ACC112 (cell line): ENCODE measurements around the gene SNX1.
"Not testable (repeated sequence)": the region's sequence is repeated elsewhere in the genome, so short reads cannot be mapped to it uniquely, and the experiment has no call there.

Source experiments
- H2AFZ ChIP-seq: fragments of 200-600 bp; sonication (generic); one replicate; pipeline ENCODE4 v1.6.0; 2017; ENCODE audit warnings: antibody characterized with exemption, low read length; ENCODE audit not compliant: unreplicated experiment
- H3K27ac ChIP-seq: fragments of 200-600 bp; sonication (generic); 2 replicates; pipeline ENCODE4 v1.5.1; 2014; ENCODE audit warnings: low read depth, mild to moderate bottlenecking, antibody characterized with exemption, low read length, moderate library complexity
- H3K27me3 ChIP-seq: fragments of 200-600 bp; sonication (generic); 2 replicates; pipeline ENCODE4 v1.6.1; 2014; ENCODE audit warnings: mild to moderate bottlenecking, antibody characterized with exemption, low read length, moderate library complexity, mixed read lengths; ENCODE audit not compliant: insufficient read depth
- H3K36me3 ChIP-seq: fragments of 200-600 bp; sonication (generic); 2 replicates; pipeline ENCODE4 v1.6.1; 2016; ENCODE audit warnings: mild to moderate bottlenecking, antibody characterized with exemption, low read length, moderate library complexity, mixed read lengths; ENCODE audit not compliant: insufficient read depth
- H3K4me1 ChIP-seq: fragments of 200-600 bp; sonication (generic); one replicate; pipeline ENCODE4 v1.6.1; 2016; ENCODE audit warnings: low read length, mixed read lengths; ENCODE audit not compliant: insufficient read depth, unreplicated experiment, control insufficient read depth
- H3K4me3 ChIP-seq: fragments of 200-600 bp; sonication (generic); 2 replicates; pipeline ENCODE4 v1.5.1; 2014; ENCODE audit warnings: mild to moderate bottlenecking, low read depth, low read length
- H3K79me2 ChIP-seq: fragments of 200-600 bp; sonication (generic); one replicate; pipeline ENCODE4 v1.6.0; 2016; ENCODE audit warnings: low read length; ENCODE audit not compliant: control insufficient read depth, unreplicated experiment, insufficient read depth

SNX1 gene, protein sequence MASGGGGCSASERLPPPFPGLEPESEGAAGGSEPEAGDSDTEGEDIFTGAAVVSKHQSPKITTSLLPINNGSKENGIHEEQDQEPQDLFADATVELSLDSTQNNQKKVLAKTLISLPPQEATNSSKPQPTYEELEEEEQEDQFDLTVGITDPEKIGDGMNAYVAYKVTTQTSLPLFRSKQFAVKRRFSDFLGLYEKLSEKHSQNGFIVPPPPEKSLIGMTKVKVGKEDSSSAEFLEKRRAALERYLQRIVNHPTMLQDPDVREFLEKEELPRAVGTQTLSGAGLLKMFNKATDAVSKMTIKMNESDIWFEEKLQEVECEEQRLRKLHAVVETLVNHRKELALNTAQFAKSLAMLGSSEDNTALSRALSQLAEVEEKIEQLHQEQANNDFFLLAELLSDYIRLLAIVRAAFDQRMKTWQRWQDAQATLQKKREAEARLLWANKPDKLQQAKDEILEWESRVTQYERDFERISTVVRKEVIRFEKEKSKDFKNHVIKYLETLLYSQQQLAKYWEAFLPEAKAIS

DNA sequence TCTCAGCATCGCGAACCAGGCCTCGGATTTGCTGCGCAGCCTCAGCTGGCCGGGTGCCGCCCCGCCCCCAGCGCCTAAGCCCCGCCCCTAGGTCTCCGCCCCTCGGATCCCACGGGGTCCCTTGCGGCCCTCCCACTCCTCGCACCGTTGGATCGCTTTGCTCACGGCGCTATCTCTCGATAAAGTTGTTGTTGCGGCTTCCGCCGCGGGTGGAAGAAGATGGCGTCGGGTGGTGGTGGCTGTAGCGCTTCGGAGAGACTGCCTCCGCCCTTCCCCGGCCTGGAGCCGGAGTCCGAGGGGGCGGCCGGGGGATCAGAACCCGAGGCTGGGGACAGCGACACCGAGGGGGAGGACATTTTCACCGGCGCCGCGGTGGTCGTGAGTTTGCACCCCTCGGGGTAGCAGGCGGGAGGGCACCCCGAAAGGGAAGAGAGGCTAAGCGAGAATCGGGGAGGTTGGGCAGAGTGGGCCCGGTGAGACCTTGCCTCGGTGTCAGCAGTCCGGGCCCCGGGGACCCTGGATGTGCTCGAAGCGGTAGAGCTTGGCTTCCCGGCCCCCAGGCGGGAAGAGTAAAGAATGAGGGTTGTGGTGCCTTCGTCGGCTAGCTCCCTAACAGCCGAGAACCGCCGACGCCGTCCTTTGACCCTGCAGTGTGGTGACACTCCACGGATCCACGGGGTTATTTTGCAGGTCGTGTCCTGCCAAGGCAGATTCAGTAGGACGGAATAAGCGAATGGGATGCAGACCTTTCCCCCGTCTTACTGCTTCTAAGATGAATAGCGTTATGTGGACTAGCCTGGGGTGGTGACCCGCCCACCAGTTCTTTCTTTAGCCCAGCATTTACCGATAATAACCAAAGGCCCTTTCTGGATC lies at the start of gene SNX1:
Gene SNX1, plus strand, starts transcription at position 188 of the 873 bp plus-strand sequence. Its CDS starts 32 bp downstream, at position 220.
- Histone ChIP-seq H3K36me3 (no peaks in the 10 kb centered on the region), H2AFZ (peak within 1 kb of the TSS; percentile 82), H3K27me3 (no peaks in the 10 kb centered on the region), H3K79me2 (peaks cover 78% of the 10 kb centered on the region), H3K4me1 (peaks cover 31% of the 10 kb centered on the region), H3K27ac (peak within 1 kb of the TSS; percentile 57), H3K4me3 (peak within 1 kb of the TSS; percentile 98)

DNA sequence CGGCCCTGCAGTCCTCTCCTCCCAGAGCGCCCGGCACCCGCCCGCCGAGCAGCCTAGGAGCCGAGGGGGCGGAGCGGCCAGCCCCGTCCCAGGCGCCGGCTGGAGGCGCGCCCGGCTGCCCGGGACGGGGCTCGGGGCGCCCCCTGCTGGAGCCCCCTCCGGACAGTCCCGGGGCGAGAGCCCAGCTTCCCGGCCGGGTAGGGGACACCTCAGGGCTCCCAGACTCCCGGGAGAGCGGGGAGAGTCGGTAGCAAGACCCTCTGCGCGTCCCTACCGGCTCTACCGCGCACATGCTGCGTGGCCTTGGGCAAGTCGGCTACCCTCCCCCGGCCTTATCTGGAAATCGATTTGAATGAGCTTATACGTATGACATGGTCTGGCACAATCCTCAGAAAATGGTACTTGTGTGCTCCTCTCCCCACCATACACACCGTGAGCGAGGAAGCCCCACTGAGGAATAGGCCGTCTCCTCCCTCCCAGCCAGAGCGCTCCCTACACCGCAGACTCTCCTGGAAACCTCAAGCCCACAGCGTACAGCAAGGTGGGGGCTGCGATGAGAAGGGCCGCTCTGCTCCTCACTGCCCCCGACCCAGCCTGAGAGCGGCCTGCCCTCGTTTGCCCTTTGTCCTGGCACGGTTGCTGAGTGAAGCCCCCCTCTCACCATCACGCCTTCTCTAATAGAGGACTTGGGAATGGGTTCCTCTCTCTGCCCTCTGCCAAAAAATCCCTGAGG lies 49.2 kb upstream of the SNX1 start, which contains the start of gene DAPK2:
Gene DAPK2, minus strand, starts transcription at position 65 of the 733 bp plus-strand sequence. CDS start 6,224 bp downstream, outside the sequence.
- Histone ChIP-seq H3K4me3 (peak within 1 kb of the TSS; percentile 83), H3K27ac (no peak within 1 kb of the TSS), H3K79me2 (no peaks in the 10 kb centered on the region), H3K4me1 (peaks cover 12% of the 10 kb centered on the region), H3K36me3 (no peaks in the 10 kb centered on the region), H2AFZ (peak within 1 kb of the TSS; percentile 53), H3K27me3 (peaks cover 49% of the 10 kb centered on the region)

DNA sequence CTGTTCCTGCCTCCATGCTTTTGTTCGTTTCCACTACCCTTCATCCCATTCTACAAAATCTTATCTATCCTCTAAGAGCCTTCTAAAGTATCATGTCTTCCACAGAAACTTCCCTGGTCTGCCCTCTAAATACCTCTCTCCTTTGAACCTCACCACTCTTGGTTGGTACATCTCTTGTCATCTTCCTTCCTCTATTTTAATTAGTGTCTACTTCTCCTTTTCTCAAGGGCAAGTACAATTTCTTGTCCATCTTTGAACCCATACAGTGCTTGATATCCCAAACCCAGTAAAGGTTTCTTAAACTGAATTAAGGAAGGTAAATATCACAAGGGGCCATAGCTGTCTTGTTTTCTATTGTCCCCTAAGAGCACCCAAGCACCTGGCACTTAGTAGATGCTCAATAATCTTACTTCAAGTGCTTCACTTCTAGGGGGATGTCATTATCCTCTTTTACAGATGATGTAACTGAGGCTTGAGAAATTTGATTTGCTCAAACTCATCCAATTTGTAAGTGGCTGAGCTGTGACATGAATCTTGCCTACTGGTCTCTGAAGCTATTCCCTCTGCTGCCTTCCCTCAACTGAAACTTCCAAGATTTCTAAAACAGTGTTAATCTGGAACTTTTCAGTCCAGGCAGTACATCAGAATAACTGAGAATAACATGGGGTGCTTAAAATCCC lies 46.9 kb upstream of the SNX1 start:
- H3K4me1 ChIP-seq = peaks cover 12% of the 10 kb centered on the region
- H3K27me3 ChIP-seq = peaks cover 40% of the 10 kb centered on the region
- no peak overlapping the region for H3K27ac ChIP-seq
- H2AFZ ChIP-seq = no peak overlapping the region
- no peaks in the 10 kb centered on the region for H3K79me2 ChIP-seq
- no peak overlapping the region for H3K4me3 ChIP-seq
- no peaks in the 10 kb centered on the region for H3K36me3 ChIP-seq

DNA sequence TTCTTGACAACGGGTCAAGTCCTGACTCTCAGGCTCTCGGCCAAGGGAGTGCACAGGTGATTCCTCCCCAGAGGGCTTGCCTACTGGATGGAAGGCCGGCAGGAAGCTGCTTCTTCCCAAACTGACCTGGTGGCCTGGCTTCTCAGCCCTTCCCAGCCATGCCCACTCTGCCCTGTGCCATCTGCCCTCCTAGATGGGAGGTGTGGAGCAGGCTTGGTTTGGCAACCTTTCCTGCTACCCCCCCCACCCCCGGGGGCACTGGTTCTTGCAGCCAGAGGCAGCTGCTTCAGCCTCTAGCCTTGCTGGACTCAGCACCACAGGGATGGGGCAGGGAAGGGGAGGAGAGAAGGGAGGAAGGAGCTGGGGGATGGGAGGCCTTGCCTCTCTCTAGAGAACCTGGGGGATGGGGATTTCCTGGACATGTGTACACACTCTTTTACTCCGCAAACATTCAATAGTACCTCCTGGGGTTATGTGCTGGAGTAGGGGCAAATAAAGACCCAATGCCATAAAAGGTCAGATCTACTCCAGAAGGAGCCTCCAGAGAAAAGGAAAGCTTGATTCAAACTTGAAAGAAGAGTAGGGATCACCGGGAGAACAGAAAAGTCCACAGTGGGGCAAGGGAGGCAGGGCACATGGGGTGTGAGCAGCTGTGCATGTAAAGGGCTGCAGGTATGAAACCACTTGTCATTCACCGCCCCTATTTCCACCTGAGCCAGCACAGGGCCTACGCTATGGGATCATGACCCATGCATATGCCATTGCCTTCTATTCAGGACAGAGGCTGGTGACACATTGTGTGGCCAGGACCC lies 45.3 kb upstream of the SNX1 start:
- Histone ChIP-seq H2AFZ (no peak overlapping the region), H3K79me2 (no peaks in the 10 kb centered on the region), H3K27ac (no peak overlapping the region), H3K4me1 (peaks cover 8% of the 10 kb centered on the region), H3K36me3 (no peaks in the 10 kb centered on the region), H3K27me3 (peaks cover 24% of the 10 kb centered on the region), H3K4me3 (no peak overlapping the region)

DNA sequence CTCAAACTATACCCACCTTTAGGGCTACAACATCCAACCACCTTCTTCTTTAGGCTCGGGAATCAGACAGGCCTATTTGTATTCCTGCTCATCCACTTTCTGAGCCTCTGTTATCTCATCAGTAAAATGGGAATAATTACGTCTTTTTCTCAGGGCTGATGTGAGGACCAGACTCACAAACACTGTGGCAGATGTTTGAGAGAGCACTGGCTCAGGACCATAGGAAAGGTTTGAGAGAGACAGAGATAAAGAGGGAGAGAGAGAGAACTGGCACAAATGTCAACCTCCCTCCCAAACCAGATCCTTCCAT lies 44.7 kb upstream of the SNX1 start:
- Histone ChIP-seq H2AFZ (no peak overlapping the region), H3K27me3 (peaks cover 24% of the 10 kb centered on the region), H3K4me1 (peaks cover 5% of the 10 kb centered on the region), H3K79me2 (no peaks in the 10 kb centered on the region), H3K4me3 (no peak overlapping the region), H3K36me3 (no peaks in the 10 kb centered on the region), H3K27ac (no peak overlapping the region)

DNA sequence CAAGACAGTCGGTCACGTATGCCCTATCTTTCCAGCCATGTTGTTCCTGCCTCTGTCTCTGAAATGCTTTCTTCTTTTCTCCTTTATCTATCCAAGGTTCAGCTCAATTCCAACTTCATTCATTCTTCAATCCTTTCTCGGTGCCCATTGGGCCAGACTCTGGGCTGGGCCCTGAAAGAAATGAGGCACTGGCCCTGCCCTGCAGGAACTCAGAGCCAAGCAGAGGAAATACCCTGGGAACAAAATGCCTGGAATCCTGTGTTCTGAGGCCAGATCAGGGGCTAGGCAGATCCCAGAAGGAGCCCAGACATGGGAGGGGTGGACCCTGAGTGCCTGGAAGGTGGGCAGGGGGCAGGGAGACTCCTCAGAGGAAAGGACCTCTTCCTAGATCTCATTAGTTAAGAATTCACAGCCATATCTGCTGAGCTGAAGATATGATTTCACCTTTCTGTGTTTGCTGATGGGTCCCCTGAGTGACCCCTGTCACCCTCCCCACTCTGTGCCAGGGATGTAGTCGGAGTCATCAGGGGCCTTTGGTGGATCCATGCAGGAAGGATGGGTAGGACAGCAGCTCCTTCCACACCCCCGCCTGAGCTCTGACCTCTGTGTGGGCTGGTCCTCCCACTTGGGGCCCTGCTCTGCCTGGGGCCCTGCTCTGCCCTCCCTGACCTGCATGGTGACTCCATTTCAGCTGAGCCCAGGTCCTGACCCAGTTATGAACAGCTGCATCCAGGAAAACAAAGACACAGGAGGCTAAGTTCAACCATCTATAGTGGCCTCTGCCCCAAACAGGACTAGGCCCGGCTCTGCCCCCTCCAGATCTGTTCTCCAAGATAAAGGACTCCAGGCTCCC lies 44.1 kb upstream of the SNX1 start:
- no peaks in the 10 kb centered on the region for H3K36me3 ChIP-seq
- no peak overlapping the region for H3K27ac ChIP-seq
- H2AFZ ChIP-seq = no peak overlapping the region
- H3K27me3 ChIP-seq = peaks cover 24% of the 10 kb centered on the region
- no peak overlapping the region for H3K4me3 ChIP-seq
- no peaks in the 10 kb centered on the region for H3K79me2 ChIP-seq
- H3K4me1 ChIP-seq = peaks cover 4% of the 10 kb centered on the region

DNA sequence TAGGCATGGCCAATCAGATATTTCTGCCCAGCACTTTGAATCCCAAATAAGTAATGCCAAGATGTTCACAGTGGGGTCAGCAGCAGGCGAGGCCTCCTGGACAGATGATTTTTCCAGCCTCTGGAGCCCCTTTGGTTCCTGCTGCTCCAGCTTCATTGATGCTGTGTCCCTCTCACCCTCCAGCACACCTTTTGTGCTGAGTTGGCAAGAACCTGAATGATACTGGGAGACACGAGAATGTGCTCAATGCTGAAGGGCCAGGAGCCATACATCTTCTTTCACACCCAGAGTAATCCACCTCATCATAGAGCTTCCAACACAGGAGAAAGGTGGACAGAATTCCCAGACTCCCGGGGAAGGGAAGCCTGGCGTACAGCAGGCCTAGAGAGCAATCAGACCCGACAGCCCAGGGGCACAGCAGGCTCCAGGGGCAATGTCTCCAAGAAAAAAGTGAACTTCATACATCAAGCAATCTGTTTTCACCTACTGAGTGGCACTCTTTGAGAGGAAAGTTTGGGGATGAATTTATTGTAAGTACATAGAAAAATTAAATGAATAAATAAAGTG lies 42.8 kb upstream of the SNX1 start:
- Histone ChIP-seq H3K36me3 (no peaks in the 10 kb centered on the region), H3K27me3 (peaks cover 14% of the 10 kb centered on the region), H3K4me1 (peaks cover under 1% of the 10 kb centered on the region), H3K27ac (no peak overlapping the region), H3K79me2 (no peaks in the 10 kb centered on the region), H2AFZ (no peak overlapping the region), H3K4me3 (no peak overlapping the region)

DNA sequence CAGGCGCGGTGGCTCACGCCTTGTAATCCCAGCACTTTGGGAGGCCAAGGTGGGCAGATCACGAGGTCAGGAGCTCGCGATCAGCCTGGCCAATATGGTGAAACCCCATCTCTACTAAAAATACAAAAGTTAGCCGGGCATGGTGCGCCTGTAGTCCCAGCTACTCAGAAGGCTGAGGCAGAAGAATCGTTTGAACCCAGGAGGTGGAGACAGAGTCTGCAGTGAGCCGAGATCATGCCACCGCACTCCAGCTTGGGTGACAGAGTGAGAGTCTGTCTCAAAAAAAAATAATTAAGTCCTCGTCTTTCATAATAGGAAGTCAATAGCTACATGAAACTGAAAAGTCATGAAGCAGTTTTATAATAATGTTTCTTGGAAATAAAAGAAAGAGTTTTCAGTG lies 42.1 kb upstream of the SNX1 start:
- not testable (repeated sequence) for H2AFZ ChIP-seq, H3K27ac ChIP-seq, H3K4me1 ChIP-seq, H3K27me3 ChIP-seq, H3K36me3 ChIP-seq, H3K79me2 ChIP-seq, H3K4me3 ChIP-seq

DNA sequence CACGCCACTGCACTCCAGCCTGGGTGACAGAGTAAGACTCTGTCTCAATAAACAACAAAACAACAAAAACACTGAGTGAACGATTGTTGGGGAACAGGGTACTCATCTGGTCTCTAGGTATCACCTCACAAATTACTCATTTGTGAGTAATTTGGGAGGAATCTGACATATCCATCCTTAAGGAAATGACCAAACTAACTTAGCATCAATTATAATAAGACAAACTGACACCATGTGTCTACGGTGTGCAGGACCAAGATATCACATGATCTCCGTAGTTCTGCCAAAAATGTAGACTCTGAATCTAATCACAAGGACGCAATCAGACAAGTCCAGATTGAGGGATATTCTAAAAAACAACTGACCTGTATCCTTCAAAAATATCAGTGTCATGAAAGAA lies 37.5 kb upstream of the SNX1 start:
- no peaks in the 10 kb centered on the region for H3K27me3 ChIP-seq
- no peak overlapping the region for H3K4me3 ChIP-seq
- H2AFZ ChIP-seq = no peak overlapping the region
- H3K27ac ChIP-seq = no peak overlapping the region
- H3K79me2 ChIP-seq = no peaks in the 10 kb centered on the region
- H3K4me1 ChIP-seq = peaks cover 6% of the 10 kb centered on the region
- H3K36me3 ChIP-seq = no peaks in the 10 kb centered on the region
